ENCODE measurements around the gene UEVLD.

GRCh38 chr11:18498039-18498438, 90.5 kb downstream of the UEVLD start:
- TF ChIP-seq EZH2 (IDR thresholded peaks at IDR 0.05; ENCODE audit: low read depth) = no peak
- no peak for TF ChIP-seq CTCF (conservative IDR thresholded peaks at IDR 0.05)

Data from PC-9 (cell line).